ENCODE results near the gene TTC7B. TPM values are rescaled to one million over a fixed set of nuclear protein-coding genes. Genes with fewer than 3 reads are reported as not detected.

The TTC7B gene
- polyA plus RNA-seq, 1 donor from 2014 or later = 19.9 TPM

- TF ChIP-seq SMC3 (conservative IDR thresholded peaks at IDR 0.05; ENCODE audit: poor library complexity) (no peak), EP300 (conservative IDR thresholded peaks at IDR 0.05; ENCODE audit: poor library complexity, severe bottlenecking) (no peak)
- H3K9ac ChIP-seq (ENCODE audit: low read length) = no peak overlapping the region
- H2AFZ ChIP-seq (ENCODE audit: low read depth, low read length) = no peak overlapping the region
- H3K9me2 ChIP-seq (ENCODE audit: insufficient read depth, low read length) = no peaks in the 10 kb centered on the region
- no peaks in the 10 kb centered on the region for H3K79me2 ChIP-seq (replicated peaks; ENCODE audit: insufficient read depth, low read length)
- no peak overlapping the region for H3K4me3 ChIP-seq (ENCODE audit: low read length)
- no peaks in the 10 kb centered on the region for H3K36me3 ChIP-seq (ENCODE audit: insufficient read depth, low read length)
- no peaks in the 10 kb centered on the region for H3K9me3 ChIP-seq (ENCODE audit: low read length)
- H3F3A ChIP-seq (ENCODE audit: insufficient read depth, low read length, poor library complexity, severe bottlenecking) = no peaks in the 10 kb centered on the region
- no peak overlapping the region for H3K4me2 ChIP-seq (ENCODE audit: low read length)
- H3K27me3 ChIP-seq (ENCODE audit: insufficient read depth, low read depth, low read length) = no peaks in the 10 kb centered on the region
- no peak overlapping the region for H3K27ac ChIP-seq (ENCODE audit: low read length)
- no peaks in the 10 kb centered on the region for H4K20me1 ChIP-seq (ENCODE audit: insufficient read depth)
Observed at GRCh38 chr14:90504643-90505042, 311.6 kb downstream of the TTC7B start.

DNA sequence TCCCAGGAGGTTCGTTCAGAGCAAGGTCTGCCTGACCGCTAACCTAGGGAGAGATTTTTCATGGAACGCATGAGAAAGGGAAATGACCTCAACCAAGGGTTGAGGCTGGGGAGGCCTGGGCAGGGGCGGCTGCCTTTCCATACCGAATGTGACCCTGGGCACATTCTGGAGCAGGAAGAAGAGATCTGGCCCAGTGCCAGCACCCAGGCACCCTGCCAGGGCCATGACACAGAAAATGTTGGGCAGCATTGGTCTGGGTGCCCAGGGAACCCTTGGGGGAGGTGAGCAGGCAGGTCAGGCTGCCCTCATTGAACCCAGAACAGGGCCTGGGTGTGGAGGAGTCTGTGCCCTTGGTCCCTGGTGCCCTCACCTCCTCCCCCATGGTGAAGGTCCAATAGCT is 312.6 kb downstream of the TTC7B start:
- no peak overlapping the region for H3K9ac ChIP-seq (ENCODE audit: low read length)
- no peak overlapping the region for H3K4me3 ChIP-seq (ENCODE audit: low read length)
- H3K9me3 ChIP-seq (ENCODE audit: low read length) = no peaks in the 10 kb centered on the region
- H3F3A ChIP-seq (ENCODE audit: insufficient read depth, low read length, poor library complexity, severe bottlenecking) = no peaks in the 10 kb centered on the region
- no peaks in the 10 kb centered on the region for H4K20me1 ChIP-seq (ENCODE audit: insufficient read depth)
- no peaks in the 10 kb centered on the region for H3K79me2 ChIP-seq (replicated peaks; ENCODE audit: insufficient read depth, low read length)
- H3K36me3 ChIP-seq (ENCODE audit: insufficient read depth, low read length) = no peaks in the 10 kb centered on the region
- H3K4me2 ChIP-seq (ENCODE audit: low read length) = no peak overlapping the region
- H3K27ac ChIP-seq (ENCODE audit: low read length) = no peak overlapping the region
- TF ChIP-seq, protein P1, sequence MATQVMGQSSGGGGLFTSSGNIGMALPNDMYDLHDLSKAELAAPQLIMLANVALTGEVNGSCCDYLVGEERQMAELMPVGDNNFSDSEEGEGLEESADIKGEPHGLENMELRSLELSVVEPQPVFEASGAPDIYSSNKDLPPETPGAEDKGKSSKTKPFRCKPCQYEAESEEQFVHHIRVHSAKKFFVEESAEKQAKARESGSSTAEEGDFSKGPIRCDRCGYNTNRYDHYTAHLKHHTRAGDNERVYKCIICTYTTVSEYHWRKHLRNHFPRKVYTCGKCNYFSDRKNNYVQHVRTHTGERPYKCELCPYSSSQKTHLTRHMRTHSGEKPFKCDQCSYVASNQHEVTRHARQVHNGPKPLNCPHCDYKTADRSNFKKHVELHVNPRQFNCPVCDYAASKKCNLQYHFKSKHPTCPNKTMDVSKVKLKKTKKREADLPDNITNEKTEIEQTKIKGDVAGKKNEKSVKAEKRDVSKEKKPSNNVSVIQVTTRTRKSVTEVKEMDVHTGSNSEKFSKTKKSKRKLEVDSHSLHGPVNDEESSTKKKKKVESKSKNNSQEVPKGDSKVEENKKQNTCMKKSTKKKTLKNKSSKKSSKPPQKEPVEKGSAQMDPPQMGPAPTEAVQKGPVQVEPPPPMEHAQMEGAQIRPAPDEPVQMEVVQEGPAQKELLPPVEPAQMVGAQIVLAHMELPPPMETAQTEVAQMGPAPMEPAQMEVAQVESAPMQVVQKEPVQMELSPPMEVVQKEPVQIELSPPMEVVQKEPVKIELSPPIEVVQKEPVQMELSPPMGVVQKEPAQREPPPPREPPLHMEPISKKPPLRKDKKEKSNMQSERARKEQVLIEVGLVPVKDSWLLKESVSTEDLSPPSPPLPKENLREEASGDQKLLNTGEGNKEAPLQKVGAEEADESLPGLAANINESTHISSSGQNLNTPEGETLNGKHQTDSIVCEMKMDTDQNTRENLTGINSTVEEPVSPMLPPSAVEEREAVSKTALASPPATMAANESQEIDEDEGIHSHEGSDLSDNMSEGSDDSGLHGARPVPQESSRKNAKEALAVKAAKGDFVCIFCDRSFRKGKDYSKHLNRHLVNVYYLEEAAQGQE (IDR thresholded peaks at IDR 0.05; ENCODE audit: borderline replicate concordance) = no peak
- TF ChIP-seq CTCF (IDR thresholded peaks at IDR 0.05; ENCODE audit: poor library complexity, severe bottlenecking) (no peak), EZH2 (IDR thresholded peaks at IDR 0.05; ENCODE audit: borderline replicate concordance, insufficient read depth, low read length, poor library complexity, severe bottlenecking) (no peak), RAD21 (conservative IDR thresholded peaks at IDR 0.05) (no peak), EP300 (conservative IDR thresholded peaks at IDR 0.05; ENCODE audit: poor library complexity, severe bottlenecking) (no peak), MXI1 (conservative IDR thresholded peaks at IDR 0.05; ENCODE audit: poor library complexity, severe bottlenecking) (no peak), TAF1 (IDR thresholded peaks at IDR 0.05; ENCODE audit: low read depth) (no peak), SMC3 (conservative IDR thresholded peaks at IDR 0.05; ENCODE audit: poor library complexity) (no peak), POLR2AphosphoS5 (IDR thresholded peaks at IDR 0.05) (no peak)
- no peaks in the 10 kb centered on the region for H3K27me3 ChIP-seq (ENCODE audit: insufficient read depth, low read depth, low read length)
- H3K9me2 ChIP-seq (ENCODE audit: insufficient read depth, low read length) = no peaks in the 10 kb centered on the region
- no peak overlapping the region for H2AFZ ChIP-seq (ENCODE audit: low read depth, low read length)

DNA sequence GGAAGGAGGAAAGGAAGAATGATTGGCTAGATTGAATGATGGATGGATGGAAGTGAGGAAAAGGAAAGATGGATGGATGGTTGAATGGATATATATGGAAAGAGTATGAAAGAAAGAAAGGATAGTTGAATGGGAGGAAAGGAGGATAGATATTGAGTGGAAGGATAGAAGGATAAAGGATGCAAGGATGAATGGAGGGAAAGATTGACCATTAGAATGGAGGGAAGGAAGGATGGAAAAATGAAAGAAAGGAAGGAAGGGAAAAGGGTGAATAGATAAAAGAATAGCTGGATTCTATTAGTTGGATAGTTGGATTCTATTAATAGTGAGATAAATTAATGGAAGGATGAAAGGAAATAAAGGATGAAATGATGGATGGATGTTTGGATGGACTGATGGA is 313.5 kb downstream of the TTC7B start:
- H2AFZ ChIP-seq (ENCODE audit: low read depth, low read length) = no peak overlapping the region
- TF ChIP-seq, protein P1 (IDR thresholded peaks at IDR 0.05; ENCODE audit: borderline replicate concordance) = no peak
- TF ChIP-seq EZH2 (IDR thresholded peaks at IDR 0.05; ENCODE audit: borderline replicate concordance, insufficient read depth, low read length, poor library complexity, severe bottlenecking) (no peak), EP300 (conservative IDR thresholded peaks at IDR 0.05; ENCODE audit: poor library complexity, severe bottlenecking) (no peak), CTCF (IDR thresholded peaks at IDR 0.05; ENCODE audit: poor library complexity, severe bottlenecking) (no peak), TAF1 (IDR thresholded peaks at IDR 0.05; ENCODE audit: low read depth) (no peak), POLR2AphosphoS5 (IDR thresholded peaks at IDR 0.05) (no peak), SMC3 (conservative IDR thresholded peaks at IDR 0.05; ENCODE audit: poor library complexity) (no peak), MXI1 (conservative IDR thresholded peaks at IDR 0.05; ENCODE audit: poor library complexity, severe bottlenecking) (no peak)
- H3K36me3 ChIP-seq (ENCODE audit: insufficient read depth, low read length) = no peaks in the 10 kb centered on the region
- H3K9me3 ChIP-seq (ENCODE audit: low read length) = no peaks in the 10 kb centered on the region
- no peaks in the 10 kb centered on the region for H3K79me2 ChIP-seq (replicated peaks; ENCODE audit: insufficient read depth, low read length)
- no peaks in the 10 kb centered on the region for H3F3A ChIP-seq (ENCODE audit: insufficient read depth, low read length, poor library complexity, severe bottlenecking)
- H3K9me2 ChIP-seq (ENCODE audit: insufficient read depth, low read length) = no peaks in the 10 kb centered on the region
- no peak overlapping the region for H3K4me2 ChIP-seq (ENCODE audit: low read length)
- no peak overlapping the region for H3K4me3 ChIP-seq (ENCODE audit: low read length)
- H3K9ac ChIP-seq (ENCODE audit: low read length) = no peak overlapping the region
- H3K27ac ChIP-seq (ENCODE audit: low read length) = no peak overlapping the region
- no peaks in the 10 kb centered on the region for H3K27me3 ChIP-seq (ENCODE audit: insufficient read depth, low read depth, low read length)
- no peaks in the 10 kb centered on the region for H4K20me1 ChIP-seq (ENCODE audit: insufficient read depth)
